NCI-H82 treated with DMSO at 0.1 percent for 48 hours (cell line): ENCODE measurements around the gene CD48.

ENCODE experiments used
- DNase-seq: peaks from one replicate; lab custom pipeline; 2025; ENCODE audit not compliant: unreplicated experiment; lab: John Stamatoyannopoulos, UW

The CD48 gene

GRCh38 chr1:160636547-160636946 lies 75.1 kb downstream of the CD48 start:
- DNase-seq = no peak

- DNase-seq = no peak
These were observed 75.5 kb downstream of the CD48 start for GRCh38 chr1:160636076-160636475.

GRCh38 chr1:160634543-160635491 lies 76.8 kb downstream of the CD48 start:
- no peak for DNase-seq

- no peak for DNase-seq
These were observed 78.2 kb downstream of the CD48 start for GRCh38 chr1:160633330-160633903.

- DNase-seq = no peak
These were observed 79.5 kb downstream of the CD48 start for GRCh38 chr1:160631983-160632625.

GRCh38 chr1:160630523-160631451 lies 80.8 kb downstream of the CD48 start:
- no peak for DNase-seq

- no peak for DNase-seq
These were observed 82.1 kb downstream of the CD48 start for GRCh38 chr1:160629286-160630210.

GRCh38 chr1:160628799-160629263 lies 82.8 kb downstream of the CD48 start:
- DNase-seq = no peak
